ENCODE results near the gene CERK.

CERK gene, protein sequence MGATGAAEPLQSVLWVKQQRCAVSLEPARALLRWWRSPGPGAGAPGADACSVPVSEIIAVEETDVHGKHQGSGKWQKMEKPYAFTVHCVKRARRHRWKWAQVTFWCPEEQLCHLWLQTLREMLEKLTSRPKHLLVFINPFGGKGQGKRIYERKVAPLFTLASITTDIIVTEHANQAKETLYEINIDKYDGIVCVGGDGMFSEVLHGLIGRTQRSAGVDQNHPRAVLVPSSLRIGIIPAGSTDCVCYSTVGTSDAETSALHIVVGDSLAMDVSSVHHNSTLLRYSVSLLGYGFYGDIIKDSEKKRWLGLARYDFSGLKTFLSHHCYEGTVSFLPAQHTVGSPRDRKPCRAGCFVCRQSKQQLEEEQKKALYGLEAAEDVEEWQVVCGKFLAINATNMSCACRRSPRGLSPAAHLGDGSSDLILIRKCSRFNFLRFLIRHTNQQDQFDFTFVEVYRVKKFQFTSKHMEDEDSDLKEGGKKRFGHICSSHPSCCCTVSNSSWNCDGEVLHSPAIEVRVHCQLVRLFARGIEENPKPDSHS

DNA sequence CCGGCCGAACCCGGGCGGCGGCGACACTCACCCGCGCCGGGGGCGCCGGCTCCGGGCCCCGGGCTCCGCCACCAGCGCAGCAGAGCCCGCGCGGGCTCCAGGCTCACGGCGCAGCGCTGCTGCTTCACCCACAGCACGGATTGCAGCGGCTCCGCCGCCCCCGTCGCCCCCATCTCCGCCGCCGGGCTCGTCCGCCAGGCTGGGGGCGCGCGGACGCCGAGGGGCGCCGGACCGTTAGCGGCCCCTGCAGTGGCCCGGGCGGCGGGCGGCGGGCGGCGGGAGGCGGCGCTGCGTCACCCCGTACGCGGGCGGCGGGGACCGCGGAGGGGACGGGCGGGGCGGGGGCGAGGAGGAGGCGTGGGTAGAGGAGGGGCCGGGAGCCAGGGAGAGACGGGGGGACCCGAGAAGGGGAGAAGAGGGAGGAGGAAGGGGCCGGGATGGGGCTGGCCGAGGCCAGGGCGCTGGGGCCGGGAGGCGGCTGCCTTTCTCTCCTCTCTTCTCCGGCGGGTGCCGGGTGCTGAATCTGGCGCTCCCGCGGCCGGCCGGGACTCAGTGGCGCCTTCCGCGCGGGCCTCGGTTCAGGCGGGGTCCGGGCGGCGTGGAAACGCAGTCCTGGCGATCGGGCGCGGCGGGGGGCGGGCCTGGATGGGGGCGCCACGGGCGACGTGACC, at the start of gene CERK:
TSS of gene CERK (minus strand) at position 277 of the 671 bp plus-strand sequence. CDS start at position 173, 104 bp downstream.
- CTCF ChIA-PET, result interaction anchor here (1.0 to 5.7 kb wide), 4 partner anchors 7 to 65 kb away, joined by 3 to 32 read pairs (median 7); no protein-coding TSS in a partner anchor
- POLR2A ChIA-PET, result interaction anchor here (0.7 to 2.4 kb wide), 4 partner anchors 10 to 177 kb away, joined by 3 to 9 read pairs (median 4); partner anchors contain the start of gene TBC1D22A
- Histone ChIP-seq H3K36me3 (ENCODE audit: control insufficient read depth in 2 of 2, insufficient read depth in 1 of 2, low read length in 2 of 2) (no peaks in the 10 kb centered on the region; a peak in 1 of 3 replicates), H3K4me3 (ENCODE audit: low read depth, low read length) (peak within 1 kb of the TSS; percentile 73), H3K4me1 (ENCODE audit: control insufficient read depth, insufficient read depth, low read length) (peaks cover 38% of the 10 kb centered on the region), H3K9me3 (ENCODE audit: control insufficient read depth, insufficient read depth, low read depth, low read length) (no peaks in the 10 kb centered on the region), H3K27ac (ENCODE audit: extremely low read depth, low read depth, low read length) (peak within 1 kb of the TSS; percentile 86)
- TF ChIP-seq SP3 (tag by site-specific recombination; IDR thresholded peaks at IDR 0.05), result peak; percentile 63
- no peak for TF ChIP-seq ZNF473 (tag by site-specific recombination; IDR thresholded peaks at IDR 0.05)
- TF ChIP-seq PRDM1 (tag by site-specific recombination; IDR thresholded peaks at IDR 0.05), result no peak
- TF ChIP-seq, protein P1, sequence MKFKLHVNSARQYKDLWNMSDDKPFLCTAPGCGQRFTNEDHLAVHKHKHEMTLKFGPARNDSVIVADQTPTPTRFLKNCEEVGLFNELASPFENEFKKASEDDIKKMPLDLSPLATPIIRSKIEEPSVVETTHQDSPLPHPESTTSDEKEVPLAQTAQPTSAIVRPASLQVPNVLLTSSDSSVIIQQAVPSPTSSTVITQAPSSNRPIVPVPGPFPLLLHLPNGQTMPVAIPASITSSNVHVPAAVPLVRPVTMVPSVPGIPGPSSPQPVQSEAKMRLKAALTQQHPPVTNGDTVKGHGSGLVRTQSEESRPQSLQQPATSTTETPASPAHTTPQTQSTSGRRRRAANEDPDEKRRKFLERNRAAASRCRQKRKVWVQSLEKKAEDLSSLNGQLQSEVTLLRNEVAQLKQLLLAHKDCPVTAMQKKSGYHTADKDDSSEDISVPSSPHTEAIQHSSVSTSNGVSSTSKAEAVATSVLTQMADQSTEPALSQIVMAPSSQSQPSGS (tag by site-specific recombination; IDR thresholded peaks at IDR 0.05; ENCODE audit: low read depth), result no peak
- TF ChIP-seq KLF9 (tag by site-specific recombination; IDR thresholded peaks at IDR 0.05; ENCODE audit: low read depth), result peak; percentile 32; the same call in 1 of the 2 replicates
- TF ChIP-seq SCRT1 (tag by site-specific recombination; IDR thresholded peaks at IDR 0.05; ENCODE audit: borderline replicate concordance), result no peak
- TF ChIP-seq, protein P2, sequence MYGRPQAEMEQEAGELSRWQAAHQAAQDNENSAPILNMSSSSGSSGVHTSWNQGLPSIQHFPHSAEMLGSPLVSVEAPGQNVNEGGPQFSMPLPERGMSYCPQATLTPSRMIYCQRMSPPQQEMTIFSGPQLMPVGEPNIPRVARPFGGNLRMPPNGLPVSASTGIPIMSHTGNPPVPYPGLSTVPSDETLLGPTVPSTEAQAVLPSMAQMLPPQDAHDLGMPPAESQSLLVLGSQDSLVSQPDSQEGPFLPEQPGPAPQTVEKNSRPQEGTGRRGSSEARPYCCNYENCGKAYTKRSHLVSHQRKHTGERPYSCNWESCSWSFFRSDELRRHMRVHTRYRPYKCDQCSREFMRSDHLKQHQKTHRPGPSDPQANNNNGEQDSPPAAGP (tag by site-specific recombination; IDR thresholded peaks at IDR 0.05), result no peak
- TF ChIP-seq ZNF174 (tag by site-specific recombination; IDR thresholded peaks at IDR 0.05), result no peak
- TF ChIP-seq ZNF112 (tag by site-specific recombination; IDR thresholded peaks at IDR 0.05), result no peak
- peak; percentile 65 for TF ChIP-seq ZFHX2 (tag by site-specific recombination; conservative IDR thresholded peaks at IDR 0.05)
- TF ChIP-seq, protein P3, sequence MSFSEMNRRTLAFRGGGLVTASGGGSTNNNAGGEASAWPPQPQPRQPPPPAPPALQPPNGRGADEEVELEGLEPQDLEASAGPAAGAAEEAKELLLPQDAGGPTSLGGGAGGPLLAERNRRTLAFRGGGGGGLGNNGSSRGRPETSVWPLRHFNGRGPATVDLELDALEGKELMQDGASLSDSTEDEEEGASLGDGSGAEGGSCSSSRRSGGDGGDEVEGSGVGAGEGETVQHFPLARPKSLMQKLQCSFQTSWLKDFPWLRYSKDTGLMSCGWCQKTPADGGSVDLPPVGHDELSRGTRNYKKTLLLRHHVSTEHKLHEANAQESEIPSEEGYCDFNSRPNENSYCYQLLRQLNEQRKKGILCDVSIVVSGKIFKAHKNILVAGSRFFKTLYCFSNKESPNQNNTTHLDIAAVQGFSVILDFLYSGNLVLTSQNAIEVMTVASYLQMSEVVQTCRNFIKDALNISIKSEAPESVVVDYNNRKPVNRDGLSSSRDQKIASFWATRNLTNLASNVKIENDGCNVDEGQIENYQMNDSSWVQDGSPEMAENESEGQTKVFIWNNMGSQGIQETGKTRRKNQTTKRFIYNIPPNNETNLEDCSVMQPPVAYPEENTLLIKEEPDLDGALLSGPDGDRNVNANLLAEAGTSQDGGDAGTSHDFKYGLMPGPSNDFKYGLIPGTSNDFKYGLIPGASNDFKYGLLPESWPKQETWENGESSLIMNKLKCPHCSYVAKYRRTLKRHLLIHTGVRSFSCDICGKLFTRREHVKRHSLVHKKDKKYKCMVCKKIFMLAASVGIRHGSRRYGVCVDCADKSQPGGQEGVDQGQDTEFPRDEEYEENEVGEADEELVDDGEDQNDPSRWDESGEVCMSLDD (tag by site-specific recombination; IDR thresholded peaks at IDR 0.05), result no peak
- no peak for TF ChIP-seq ZNF24 (tag by site-specific recombination; IDR thresholded peaks at IDR 0.05)
- TF ChIP-seq SP2 (tag by site-specific recombination; IDR thresholded peaks at IDR 0.05), result peak; percentile 35
- TF ChIP-seq ZNF292 (tag by site-specific recombination; IDR thresholded peaks at IDR 0.05; ENCODE audit: borderline replicate concordance, low read depth), result no peak
- TF ChIP-seq, protein P4, sequence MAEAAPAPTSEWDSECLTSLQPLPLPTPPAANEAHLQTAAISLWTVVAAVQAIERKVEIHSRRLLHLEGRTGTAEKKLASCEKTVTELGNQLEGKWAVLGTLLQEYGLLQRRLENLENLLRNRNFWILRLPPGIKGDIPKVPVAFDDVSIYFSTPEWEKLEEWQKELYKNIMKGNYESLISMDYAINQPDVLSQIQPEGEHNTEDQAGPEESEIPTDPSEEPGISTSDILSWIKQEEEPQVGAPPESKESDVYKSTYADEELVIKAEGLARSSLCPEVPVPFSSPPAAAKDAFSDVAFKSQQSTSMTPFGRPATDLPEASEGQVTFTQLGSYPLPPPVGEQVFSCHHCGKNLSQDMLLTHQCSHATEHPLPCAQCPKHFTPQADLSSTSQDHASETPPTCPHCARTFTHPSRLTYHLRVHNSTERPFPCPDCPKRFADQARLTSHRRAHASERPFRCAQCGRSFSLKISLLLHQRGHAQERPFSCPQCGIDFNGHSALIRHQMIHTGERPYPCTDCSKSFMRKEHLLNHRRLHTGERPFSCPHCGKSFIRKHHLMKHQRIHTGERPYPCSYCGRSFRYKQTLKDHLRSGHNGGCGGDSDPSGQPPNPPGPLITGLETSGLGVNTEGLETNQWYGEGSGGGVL (tag by site-specific recombination; IDR thresholded peaks at IDR 0.05), result 0 out of 2 replicates have a peak, but pooled peaks have one; percentile 31
- TF ChIP-seq ZBTB17 (tag by site-specific recombination; IDR thresholded peaks at IDR 0.05), result no peak
- TF ChIP-seq KLF8 (tag by site-specific recombination; IDR thresholded peaks at IDR 0.05), result peak; percentile 42; the same call in 1 of the 2 replicates
- TF ChIP-seq, protein P5, sequence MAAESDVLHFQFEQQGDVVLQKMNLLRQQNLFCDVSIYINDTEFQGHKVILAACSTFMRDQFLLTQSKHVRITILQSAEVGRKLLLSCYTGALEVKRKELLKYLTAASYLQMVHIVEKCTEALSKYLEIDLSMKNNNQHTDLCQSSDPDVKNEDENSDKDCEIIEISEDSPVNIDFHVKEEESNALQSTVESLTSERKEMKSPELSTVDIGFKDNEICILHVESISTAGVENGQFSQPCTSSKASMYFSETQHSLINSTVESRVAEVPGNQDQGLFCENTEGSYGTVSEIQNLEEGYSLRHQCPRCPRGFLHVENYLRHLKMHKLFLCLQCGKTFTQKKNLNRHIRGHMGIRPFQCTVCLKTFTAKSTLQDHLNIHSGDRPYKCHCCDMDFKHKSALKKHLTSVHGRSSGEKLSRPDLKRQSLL (tag by site-specific recombination; IDR thresholded peaks at IDR 0.05), result no peak; the same call in 1 of the 2 replicates
- no peak for TF ChIP-seq MZF1 (tag by site-specific recombination; IDR thresholded peaks at IDR 0.05; ENCODE audit: borderline replicate concordance)
- no peak for TF ChIP-seq ZNF221 (tag by site-specific recombination; IDR thresholded peaks at IDR 0.05; ENCODE audit: borderline replicate concordance)
- TF ChIP-seq ZBTB26 (tag by site-specific recombination; optimal IDR thresholded peaks at IDR 0.05), result peak; percentile 40

All from HEK293 (cell line).